ENCODE results near the gene CCDC158.
"Not testable (repeated sequence)": the region's sequence is repeated elsewhere in the genome, so short reads cannot be mapped to it uniquely, and the experiment has no call there.

Gene CCDC158

GRCh38 chr4:76301775-76302162 lies 119.2 kb downstream of the CCDC158 start:
- H3K4me3 ChIP-seq (ENCODE audit: low read depth, low read length): no peak overlapping the region
- DNase-seq (ENCODE audit: low read depth): no peak
- TF ChIP-seq CTCF (IDR thresholded peaks at IDR 0.05; ENCODE audit: control insufficient read depth, extremely low read depth, insufficient read depth): no peak

GRCh38 chr4:76301068-76301774 lies 119.7 kb downstream of the CCDC158 start:
- TF ChIP-seq CTCF (IDR thresholded peaks at IDR 0.05; ENCODE audit: control insufficient read depth, extremely low read depth, insufficient read depth): no peak
- DNase-seq (ENCODE audit: low read depth): no peak
- H3K4me3 ChIP-seq (ENCODE audit: low read depth, low read length): no peak overlapping the region

GRCh38 chr4:76300012-76300411 lies 120.9 kb downstream of the CCDC158 start:
- TF ChIP-seq CTCF (IDR thresholded peaks at IDR 0.05; ENCODE audit: control insufficient read depth, extremely low read depth, insufficient read depth): no peak
- DNase-seq (ENCODE audit: low read depth): no peak
- no peak overlapping the region for H3K4me3 ChIP-seq (ENCODE audit: low read depth, low read length)

GRCh38 chr4:76298227-76298626 lies 122.7 kb downstream of the CCDC158 start:
- no peak for DNase-seq (ENCODE audit: low read depth)
- H3K4me3 ChIP-seq (ENCODE audit: low read depth, low read length): no peak overlapping the region
- no peak for TF ChIP-seq CTCF (IDR thresholded peaks at IDR 0.05; ENCODE audit: control insufficient read depth, extremely low read depth, insufficient read depth)

GRCh38 chr4:76296286-76296820 lies 124.6 kb downstream of the CCDC158 start:
- DNase-seq (ENCODE audit: low read depth): no peak
- H3K4me3 ChIP-seq (ENCODE audit: low read depth, low read length): no peak overlapping the region
- TF ChIP-seq CTCF (IDR thresholded peaks at IDR 0.05; ENCODE audit: control insufficient read depth, extremely low read depth, insufficient read depth): no peak

GRCh38 chr4:76293772-76294171 lies 127.2 kb downstream of the CCDC158 start:
- no peak for TF ChIP-seq CTCF (IDR thresholded peaks at IDR 0.05; ENCODE audit: control insufficient read depth, extremely low read depth, insufficient read depth)
- no peak for DNase-seq (ENCODE audit: low read depth)
- no peak overlapping the region for H3K4me3 ChIP-seq (ENCODE audit: low read depth, low read length)

GRCh38 chr4:76292730-76293129 lies 128.2 kb downstream of the CCDC158 start:
- no peak overlapping the region for H3K4me3 ChIP-seq (ENCODE audit: low read depth, low read length)
- no peak for TF ChIP-seq CTCF (IDR thresholded peaks at IDR 0.05; ENCODE audit: control insufficient read depth, extremely low read depth, insufficient read depth)

GRCh38 chr4:76287811-76288210 lies 133.1 kb downstream of the CCDC158 start:
- not testable (repeated sequence) for DNase-seq (ENCODE audit: low read depth); H3K4me3 ChIP-seq (ENCODE audit: low read depth, low read length)

More at GRCh38 chr4:76292730-76293129, 128.2 kb downstream of the CCDC158 start:
- DNase-seq (ENCODE audit: low read depth): peak; percentile 43

All from LNCaP clone FGC (cell line).